CD4-positive, alpha-beta T cell treated with Interleukin-12 subunit alpha and Interleukin-12 subunit beta, for 1 hour (primary cell): Measurements from ENCODE around the gene TMEM234.

Experiments used
- DNase-seq: peaks from one replicate; pipeline ENCODE4 v3.0.0-alpha.2; 2020

Gene TMEM234

DNA sequence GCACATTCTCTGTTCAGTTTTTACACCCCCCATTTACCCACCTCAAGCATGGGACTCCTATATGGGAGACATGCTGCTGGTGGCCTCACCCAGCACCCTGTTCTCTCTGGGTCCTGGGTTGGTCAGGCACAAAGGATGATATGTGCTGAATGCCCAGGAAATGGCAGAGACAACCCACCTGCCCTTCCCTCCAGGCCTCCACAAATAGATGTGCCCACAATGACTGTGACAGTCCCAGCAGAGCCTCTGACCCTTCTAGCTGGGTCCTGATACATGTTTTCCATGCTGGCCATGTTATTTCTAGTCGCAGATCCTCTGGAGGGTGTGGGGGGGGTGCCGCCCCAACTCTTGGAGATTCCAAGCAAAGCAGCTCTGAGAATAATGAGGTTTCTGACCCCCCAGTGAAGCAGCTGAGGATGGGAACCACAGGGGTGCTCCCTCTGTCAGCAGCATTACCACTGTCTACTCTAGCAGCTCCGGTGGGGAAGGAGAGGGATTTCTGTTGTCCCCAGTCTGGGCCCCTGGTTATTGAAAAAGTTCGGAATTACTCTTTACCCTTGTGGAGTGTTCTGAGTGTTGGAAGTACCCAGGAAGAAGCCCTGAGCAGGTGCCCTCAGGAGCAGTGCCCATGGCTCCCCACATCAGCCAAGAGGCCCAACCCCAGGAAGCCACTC, 23.0 kb downstream of the TMEM234 start:
- DNase-seq, result no peak

DNA sequence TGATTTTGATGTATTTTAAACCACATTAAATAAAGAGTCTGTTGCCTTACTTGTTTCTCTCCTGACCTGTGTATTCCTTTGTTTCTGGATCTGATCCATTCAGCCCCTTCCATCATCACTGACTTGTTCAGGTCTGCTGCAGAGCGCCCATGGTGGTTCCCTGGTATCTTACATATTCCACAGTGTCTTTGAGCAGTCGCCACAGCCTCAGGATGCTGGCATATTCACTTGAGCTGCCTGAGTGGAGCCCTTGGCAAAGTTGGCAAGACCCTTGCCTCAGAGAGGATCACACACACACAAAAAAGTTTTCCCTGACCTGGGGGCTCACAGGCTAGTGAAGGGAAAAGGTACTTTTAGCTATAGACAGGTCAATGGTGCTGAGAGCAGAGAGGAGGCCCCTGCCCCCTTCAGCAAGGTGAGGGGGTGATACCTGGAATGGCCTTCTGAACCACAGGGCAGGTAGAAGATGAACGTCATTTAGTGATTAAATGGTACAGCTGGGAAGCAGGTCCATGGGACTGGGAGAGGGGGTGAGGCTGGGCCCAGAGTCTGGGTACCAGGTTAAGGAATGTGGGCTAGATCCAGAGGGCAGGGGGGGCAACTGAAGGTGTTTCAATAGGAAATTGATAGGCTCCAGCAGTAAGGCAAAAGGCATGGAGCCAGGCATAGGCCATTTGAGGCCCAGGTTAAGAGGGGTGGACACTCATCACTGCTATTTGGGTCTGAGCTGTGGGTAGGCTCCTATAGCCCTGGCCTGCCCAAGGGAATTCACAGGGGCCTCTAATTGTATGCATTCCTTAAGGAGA, 23.7 kb downstream of the TMEM234 start:
- no peak for DNase-seq

GRCh38 chr1:32197837-32198236, 24.3 kb downstream of the TMEM234 start:
- DNase-seq, result no peak

DNA sequence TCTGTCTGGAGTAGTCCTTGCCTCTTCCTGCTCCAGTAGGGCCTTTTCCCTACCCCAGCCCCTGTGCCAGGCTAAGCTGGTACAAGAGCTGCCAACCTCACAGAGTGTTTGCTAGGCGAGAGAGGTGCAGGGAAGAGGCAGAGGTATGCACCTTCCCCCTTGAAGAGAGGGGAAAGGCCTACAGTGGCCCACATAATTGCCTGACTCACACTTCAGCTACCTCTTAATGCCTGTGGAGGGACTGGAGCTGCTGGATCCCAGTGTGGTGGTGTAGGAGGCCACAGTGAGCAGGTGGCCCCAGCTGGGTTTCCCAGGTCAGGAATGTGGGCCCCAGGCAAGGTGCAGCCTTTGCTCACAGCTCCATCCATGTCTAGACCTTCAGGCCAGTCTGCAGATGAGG, 25.1 kb downstream of the TMEM234 start:
- no peak for DNase-seq

DNA sequence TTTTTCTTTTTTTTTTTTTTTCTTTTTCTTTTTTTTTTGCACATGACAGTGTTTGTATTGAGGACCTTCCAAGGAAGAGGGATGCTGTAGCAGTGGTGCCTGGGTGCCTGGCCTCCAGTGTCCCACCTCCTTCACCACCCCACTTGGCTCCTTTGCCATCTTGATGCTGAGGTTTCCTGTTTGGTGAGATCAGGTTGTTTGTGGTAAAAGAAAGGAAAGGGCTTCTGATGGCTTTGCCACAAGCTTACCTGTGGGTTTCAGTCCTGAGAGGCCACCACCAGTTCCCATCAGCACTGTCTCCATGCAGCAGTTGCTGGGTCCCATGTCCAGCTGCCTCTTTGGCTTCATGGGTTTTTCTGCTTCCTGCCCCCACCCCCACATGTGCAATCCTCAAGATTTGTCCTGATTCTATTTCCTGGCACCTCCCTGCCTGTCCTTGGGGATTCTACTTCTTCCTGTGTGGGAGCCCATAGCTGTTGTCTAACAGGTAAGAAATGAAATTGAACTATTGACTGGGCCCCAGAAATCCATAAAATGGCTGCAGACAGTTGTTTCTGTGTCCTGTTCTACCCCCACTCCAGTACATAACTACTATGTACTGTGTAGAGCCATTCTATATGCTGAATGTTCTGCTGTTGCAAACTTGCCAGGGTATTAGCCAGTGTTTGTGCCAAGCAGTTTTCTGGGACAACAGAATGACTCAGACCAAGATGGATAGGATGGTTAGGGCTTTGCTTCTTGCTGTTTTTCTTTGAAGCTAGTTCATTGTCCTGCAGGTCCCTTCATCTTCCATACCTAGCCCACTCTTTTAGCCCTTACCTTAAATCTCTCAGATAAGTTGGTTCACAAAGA, 26.0 kb downstream of the TMEM234 start:
- DNase-seq, result peak; percentile 46

DNA sequence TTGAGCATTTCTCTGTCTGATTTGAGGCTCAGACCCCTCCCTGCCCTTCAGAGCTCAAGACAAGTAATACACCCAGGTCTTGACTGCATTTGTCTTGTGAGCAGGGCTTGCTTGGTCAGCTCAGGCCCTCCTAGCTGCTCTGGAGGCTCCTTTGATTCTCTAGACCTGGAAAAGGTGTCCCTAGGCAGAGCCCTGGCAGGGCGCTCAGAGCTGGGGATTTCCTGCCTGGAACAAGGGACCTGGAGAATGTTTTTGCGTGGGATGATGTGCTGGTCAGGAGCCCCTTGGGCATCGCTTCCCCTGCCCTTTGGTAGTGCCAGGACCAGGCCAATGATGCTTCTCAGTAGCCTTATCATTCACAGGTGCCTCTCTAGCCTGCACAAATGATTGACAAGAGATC, 26.6 kb downstream of the TMEM234 start:
- DNase-seq, result no peak

DNA sequence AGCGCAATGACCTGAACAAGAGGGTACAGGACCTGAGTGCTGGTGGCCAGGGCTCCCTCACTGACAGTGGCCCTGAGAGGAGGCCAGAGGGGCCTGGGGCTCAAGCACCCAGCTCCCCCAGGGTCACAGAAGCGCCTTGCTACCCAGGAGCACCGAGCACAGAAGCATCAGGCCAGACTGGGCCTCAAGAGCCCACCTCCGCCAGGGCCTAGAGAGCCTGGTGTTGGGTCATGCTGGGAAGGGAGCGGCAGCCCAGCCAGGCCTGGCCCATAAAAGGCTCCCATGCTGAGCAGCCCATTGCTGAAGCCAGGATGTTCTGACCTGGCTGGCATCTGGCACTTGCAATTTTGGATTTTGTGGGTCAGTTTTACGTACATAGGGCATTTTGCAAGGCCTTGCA, 27.2 kb downstream of the TMEM234 start:
- no peak for DNase-seq

DNA sequence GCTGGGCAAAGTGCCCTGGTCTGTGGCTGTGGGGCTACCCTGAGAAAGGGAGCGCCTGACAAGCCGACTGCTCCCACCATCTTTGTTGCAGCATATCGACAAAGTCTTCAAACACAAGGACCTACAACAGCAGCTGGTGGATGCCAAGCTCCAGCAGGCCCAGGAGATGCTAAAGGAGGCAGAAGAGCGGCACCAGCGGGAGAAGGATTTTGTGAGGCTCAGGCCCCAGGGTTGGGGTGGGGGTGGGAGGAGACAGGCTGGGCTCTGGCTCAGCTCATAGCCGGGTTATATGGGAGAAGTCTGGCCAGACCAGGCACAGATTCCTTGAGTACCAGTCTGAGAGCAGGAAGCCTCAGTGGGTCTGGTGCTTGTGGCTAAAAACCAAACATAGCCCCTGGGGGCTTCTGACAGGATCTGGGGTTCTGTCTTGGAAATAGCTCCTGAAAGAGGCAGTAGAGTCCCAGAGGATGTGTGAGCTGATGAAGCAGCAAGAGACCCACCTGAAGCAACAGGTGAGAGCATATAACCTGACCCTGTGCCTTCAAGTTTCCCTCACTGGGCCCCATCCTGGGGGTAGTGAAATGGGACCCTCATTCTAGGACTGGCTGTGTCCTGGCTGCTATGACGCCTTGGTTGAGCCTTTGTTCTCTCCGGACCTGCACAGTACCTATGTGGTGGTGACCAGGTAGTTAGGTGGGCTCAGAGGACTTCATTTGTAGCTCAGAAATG, 29.8 kb downstream of the TMEM234 start:
- DNase-seq, result no peak

DNA sequence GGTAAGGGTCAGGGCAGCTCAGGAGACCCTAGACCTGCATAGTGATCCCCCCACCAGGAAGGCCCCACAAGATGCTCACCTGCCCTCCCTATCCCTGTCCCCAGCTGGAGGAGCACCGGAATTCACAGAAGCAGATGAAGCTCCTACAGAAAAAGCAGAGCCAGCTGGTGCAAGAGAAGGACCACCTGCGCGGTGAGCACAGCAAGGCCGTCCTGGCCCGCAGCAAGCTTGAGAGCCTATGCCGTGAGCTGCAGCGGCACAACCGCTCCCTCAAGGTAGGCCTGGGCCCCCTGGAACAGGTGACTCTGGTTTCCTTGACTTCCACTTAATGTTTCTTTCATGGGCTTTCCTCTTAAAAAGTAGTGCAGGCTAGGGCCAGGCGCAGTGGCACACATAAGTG, 34.3 kb downstream of the TMEM234 start:
- no peak for DNase-seq

DNA sequence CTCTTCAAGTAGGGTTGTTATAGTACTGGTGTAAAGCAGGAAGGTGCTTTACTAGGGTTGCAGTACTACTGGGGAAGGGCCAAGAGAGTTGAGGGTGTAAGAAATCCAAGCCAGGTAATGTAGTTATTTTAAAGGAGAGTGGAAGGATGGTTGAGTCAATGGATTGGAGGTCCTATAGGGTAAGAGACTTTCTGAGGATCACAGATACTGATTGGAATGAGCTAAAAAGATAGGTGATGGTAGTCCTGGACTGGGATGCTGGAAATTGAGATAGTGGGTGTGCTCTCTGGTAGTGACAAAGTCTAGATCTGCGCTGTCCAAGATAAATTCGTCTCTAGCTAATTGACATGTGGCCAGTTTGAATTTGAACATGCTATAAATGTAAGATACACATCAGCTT, 35.7 kb downstream of the TMEM234 start:
- no peak for DNase-seq

DNA sequence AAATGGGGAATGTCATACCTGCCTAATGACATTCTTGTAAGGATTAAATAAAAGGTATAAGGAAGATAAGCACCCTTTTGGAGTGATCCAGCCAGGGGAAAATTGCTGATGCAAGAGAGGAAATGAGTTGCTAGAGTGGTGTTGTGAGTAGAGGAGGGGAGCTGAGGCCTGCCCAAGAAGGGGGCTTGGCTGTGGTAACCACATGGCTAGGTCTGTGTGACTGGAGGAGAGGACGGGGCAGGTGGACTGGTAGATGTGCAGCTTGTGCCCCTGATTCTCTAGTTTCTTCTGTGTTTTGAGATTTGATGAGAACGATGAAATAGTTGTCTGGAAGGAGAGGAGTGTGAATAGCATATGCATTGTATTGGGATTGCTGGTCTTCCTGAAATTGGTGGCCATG, 36.1 kb downstream of the TMEM234 start:
- no peak for DNase-seq

DNA sequence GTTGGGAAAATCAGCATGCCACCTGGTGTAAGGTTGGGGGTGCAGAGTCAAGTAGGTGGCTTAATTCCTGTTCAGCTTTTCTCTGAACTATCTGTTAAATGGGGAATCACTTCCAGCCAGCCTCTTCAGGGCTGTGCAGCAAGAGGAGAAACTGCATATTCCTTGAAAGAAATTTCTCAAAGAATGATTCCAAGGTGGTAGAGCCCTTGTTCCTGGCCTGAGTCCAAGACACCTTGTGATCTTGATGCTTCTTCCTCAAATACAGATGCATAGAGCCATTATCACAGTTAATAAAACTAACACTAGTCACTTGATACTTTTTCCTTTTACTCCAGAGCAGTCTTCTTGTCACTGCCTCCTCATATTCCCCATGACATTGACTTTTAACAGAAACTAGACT, 37.5 kb downstream of the TMEM234 start:
- no peak for DNase-seq

DNA sequence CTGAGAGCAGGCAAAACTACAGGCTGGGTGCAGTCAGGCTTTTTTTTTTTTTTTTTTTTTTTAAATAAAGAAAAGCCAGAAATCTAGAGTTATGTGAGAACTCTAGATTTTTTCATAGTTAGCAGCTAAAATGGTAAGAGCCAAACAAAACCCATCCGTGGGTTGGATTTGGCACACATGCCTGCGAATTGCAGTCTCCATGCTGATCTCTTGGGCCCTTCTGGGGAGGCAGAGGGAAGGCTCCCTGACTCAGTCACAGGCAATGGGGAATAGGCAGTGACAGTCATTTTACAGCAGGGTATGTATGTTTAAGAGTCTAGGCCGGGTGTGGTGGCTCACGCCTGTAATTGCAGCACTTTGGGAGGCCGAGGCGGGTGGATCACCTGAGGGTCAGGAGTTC, 40.1 kb downstream of the TMEM234 start:
- no peak for DNase-seq

DNA sequence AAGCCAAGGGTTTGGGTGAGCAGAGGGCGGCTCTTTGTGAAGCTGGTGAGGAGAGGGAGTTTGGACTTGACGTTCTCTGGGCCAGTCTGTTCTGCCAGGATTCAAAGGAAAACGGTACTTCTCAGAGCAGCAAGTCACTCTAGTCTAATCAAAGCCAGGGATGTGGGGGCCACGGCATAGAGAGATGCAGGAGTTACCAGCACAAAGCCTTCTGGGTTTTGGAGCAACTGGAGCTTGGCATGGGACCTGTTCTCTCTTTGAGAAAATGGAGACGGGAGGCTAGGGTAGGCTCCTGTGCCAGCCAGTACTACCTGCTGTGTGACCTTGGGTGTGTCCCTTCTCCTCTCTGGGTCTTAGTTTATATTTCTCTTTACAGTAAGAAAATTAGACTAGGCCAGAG, 40.6 kb downstream of the TMEM234 start:
- no peak for DNase-seq

DNA sequence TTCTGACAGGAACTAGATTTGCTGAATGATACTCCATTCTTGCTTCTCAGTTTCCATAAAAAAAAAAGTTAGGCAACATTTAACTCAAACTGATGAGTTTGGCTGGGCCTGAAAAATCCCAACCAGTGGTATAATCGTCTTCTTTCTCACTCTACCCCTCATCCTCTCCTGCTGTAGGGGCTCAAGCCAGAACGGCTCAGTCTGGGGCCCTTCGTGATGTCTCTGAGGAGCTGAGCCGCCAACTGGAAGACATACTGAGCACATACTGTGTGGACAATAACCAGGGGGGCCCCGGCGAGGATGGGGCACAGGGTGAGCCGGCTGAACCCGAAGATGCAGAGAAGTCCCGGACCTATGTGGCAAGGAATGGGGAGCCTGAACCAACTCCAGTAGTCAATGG, 41.1 kb downstream of the TMEM234 start:
- DNase-seq, result no peak

DNA sequence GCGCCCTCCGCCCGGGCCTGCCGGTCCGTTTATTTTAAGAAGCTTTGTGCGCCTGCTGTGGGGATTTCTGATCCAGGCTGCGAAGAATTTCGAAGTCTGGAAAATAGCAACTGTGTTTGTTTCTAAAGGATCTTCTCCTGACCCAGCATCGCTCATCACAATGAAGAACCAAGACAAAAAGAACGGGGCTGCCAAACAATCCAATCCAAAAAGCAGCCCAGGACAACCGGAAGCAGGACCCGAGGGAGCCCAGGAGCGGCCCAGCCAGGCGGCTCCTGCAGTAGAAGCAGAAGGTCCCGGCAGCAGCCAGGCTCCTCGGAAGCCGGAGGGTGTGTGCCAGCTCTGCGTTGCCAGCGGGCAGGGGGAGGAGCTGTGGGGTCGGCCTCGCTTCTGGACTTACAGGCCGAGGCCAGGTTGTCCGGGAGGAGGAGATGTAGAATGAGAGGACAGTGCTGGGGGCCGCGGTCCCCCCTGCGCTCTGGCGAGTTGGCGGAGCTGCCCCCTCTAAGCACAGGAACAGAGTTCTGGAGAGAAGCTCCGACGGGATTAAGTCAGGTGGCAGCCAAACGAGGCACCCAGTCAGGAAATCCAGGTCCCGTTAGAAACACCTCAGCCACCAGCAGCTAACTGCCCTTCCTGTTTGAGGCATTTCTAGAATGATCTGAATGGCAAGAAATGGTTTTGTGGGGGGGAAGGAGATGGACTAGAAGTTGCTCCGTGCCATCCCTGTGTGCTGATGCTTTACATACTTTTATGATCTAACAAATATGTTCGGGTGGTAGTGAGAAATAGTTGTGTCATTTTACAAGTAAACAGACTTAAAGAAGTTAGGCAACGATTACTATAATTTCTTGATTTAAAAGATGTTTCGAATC, 41.7 kb downstream of the TMEM234 start:
- DNase-seq, result peak; percentile 29

DNA sequence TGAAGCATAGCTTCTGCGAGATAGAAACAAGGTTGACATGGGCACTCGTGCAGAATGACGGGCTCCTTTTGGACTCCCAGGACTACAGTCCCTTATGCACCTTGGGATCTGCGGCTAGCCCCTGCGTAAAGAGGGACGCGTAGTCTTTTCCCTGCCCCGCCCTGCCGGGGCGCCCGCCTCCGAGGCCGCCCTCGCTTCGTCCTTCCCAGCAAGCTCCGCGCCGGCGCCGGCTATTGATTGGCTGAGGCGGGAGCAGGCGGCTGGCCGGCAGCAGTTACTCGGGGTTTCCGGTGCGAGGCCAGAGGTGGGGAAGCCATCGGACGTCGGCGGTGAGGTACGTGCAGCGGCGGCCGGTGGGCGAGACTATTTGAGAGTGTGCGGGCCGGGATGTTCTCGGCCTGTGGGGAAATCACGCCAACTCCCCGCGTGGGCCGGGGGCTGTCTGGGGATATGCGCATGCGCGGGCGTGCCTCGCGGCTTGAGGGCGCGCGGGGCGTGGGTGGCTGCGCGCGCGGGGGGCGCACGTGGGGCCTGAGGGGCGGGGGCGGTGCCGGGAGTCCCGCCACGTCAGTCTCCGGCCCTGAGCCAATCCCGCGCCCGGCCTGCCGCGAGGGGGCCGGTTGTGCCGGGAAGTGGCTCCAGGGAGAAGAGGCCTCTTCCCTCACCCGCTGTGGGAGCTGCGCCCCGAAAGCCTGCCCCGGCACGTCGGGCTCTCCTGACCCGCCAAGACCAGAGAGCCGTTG, 42.5 kb downstream of the TMEM234 start, which contains the start of gene TXLNA:
Gene TXLNA, plus strand, starts transcription at position 233 of the 743 bp plus-strand sequence. CDS start 671 bp downstream, outside the sequence.
- DNase-seq, result peak; percentile 89

GRCh38 chr1:32179193-32179442, 43.0 kb downstream of the TMEM234 start:
- DNase-seq, result no peak

DNA sequence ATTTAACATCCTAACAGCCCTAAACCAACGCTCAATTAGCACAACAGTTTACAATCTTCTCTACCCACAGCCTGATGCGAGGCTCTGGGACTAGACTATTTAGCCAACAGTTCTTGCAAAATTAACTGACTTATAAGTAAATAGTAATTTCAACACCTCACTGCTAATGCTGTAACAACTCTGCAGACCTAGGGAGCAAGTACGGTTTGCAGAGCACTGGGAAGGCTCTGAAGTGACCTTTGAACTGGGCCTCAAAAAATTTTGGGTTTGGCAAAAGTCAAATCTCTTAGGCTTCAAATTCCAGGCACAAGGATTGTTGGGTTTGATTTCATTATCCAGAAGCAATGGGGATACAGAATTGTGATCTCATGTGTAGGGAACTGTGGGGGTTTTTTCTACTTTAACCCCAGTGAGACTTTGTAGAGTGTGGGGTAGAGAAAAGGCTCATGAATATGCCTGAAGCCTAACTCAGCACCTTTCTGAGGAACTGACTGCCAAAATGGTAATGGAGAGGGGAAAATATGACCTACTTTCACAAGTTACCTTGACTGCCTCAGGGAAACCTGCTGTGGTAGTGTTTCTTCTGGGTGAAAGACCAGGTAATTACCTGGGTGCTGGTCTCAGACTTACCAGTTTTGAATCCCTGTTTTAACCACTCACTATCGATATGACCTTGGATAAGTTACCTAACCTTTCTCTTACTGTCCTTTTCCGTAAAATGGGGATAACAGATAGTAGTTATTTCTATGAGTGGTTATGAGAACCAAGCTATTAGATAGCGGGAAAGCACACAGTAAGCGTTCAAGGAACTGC, 43.6 kb downstream of the TMEM234 start:
- no peak for DNase-seq

GRCh38 chr1:32172621-32173245, 49.4 kb downstream of the TMEM234 start:
- DNase-seq, result no peak
